ENCODE data around the gene EPN2.

EPN2 gene

DNA sequence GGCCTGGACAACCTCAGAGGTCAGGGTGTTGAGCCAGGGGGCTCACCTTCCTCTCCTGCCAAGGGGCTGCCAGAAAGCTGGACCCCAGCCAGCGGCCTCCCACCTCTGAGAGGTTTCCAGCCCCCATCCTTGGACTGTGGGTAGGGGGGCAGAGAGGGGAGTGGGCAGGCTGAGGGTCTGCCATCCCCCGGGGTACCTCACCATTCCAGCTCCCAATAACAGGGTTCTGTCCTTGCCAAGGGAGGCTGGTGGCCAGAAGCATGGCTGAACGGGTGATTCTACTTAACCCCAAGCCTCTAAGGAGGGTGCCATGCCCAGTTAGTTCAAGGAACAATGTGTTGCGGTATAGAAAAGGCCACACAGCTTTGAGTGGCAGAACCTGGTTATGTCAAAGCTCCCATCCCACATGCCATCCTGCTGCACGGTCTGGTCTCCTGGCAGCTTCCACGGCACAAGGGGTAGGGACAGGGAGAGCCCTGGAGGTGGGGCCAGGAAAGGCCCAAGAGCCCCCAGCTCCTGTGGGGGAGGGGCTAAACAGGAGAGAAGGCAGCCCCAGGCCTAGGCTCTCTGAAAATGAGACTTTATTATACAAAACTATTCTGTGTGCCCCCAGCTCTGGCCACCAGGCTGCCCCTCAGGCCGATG, 105.6 kb downstream of the EPN2 start:
- TF ChIP-seq, protein P1, sequence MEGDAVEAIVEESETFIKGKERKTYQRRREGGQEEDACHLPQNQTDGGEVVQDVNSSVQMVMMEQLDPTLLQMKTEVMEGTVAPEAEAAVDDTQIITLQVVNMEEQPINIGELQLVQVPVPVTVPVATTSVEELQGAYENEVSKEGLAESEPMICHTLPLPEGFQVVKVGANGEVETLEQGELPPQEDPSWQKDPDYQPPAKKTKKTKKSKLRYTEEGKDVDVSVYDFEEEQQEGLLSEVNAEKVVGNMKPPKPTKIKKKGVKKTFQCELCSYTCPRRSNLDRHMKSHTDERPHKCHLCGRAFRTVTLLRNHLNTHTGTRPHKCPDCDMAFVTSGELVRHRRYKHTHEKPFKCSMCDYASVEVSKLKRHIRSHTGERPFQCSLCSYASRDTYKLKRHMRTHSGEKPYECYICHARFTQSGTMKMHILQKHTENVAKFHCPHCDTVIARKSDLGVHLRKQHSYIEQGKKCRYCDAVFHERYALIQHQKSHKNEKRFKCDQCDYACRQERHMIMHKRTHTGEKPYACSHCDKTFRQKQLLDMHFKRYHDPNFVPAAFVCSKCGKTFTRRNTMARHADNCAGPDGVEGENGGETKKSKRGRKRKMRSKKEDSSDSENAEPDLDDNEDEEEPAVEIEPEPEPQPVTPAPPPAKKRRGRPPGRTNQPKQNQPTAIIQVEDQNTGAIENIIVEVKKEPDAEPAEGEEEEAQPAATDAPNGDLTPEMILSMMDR (conservative IDR thresholded peaks at IDR 0.05; ENCODE audit: low read length), result no peak
- no peak for DNase-seq (ENCODE audit: low read depth)
- no peak overlapping the region for H3K4me3 ChIP-seq (ENCODE audit: low read length)

DNA sequence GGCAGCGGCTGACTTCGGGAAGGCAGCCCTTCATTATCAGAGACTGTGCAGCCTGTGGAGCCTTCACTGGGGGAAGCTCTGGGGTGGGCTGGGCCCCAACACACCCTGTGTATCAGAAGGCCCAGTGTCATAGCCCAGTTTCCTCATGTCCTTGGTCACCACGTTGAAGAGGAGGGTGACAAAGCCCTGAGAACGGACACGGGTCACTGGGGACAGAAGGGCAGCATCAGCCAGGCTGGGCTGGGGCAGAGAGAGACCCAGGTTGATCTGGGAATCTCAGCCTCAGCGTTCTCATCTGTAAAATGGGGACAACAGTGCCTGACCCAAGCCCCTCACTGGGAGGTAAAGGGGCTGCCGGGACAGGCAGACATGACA, 106.1 kb downstream of the EPN2 start:
- H3K4me3 ChIP-seq (ENCODE audit: low read length), result no peak overlapping the region
- no peak for DNase-seq (ENCODE audit: low read depth)
- TF ChIP-seq, protein P1 (conservative IDR thresholded peaks at IDR 0.05; ENCODE audit: low read length), result no peak

DNA sequence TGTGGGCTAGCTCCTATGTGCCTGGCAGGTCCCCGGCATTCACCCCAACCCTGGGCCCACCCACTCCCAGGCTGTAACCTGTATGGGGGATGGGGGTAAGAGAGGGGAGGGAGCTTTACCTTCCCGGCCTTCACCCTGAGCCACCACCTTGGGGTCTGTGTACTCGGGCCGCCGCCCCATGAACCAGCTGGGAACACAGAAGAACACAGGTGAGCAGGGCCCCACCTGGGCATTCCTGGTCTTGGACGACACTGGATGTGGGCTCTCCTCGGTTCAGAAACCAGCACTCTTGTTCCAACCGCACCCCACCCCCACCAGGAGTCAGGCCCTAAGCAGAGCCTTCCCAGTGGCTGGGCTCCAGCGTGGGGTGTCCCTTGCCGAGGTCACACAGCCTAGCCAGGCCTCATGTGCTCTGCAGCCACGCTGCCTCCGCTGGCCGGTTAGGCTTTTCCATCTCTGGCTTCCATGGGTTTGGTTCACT, 106.5 kb downstream of the EPN2 start:
- no peak for DNase-seq (ENCODE audit: low read depth)
- H3K4me3 ChIP-seq (ENCODE audit: low read length), result no peak overlapping the region
- TF ChIP-seq, protein P1 (conservative IDR thresholded peaks at IDR 0.05; ENCODE audit: low read length), result no peak

DNA sequence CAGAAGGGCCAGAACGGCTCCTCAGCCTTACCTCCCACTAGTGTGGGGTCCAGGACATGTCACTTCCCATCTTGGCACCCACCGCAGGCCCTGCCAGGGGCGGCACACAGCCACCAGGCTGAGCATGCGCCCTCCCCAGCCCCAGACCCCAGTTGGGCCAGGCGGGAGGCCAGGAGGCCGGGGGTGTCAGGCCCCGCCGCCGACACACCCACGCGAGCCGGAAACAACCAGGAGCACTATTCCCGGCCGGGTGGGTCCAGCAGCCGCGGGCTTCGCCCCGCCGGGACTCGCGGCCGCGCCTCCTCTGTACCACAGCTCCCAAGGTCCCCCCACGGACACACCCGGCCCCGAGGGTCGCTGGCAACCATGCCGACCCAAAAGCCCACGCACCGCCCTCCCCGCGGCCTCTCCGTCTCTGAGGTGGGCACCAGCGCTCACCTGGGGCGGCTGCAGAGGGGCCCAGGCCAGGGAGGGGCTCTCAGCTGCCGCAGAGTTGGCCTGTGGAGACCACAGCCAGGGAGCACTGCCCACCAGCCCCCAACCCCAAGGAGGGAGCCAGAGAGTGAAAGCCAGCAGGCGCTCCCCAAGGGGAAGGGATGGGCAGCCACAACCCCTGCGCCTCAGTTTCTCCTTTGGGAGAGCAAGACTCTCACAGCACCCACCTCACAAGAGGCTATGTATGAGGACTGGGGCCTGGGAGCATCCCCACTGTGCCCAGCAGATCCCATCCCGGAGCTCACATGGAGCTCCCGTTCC, 107.3 kb downstream of the EPN2 start:
- no peak for DNase-seq (ENCODE audit: low read depth)
- TF ChIP-seq, protein P1 (conservative IDR thresholded peaks at IDR 0.05; ENCODE audit: low read length), result no peak
- H3K4me3 ChIP-seq (ENCODE audit: low read length), result no peak overlapping the region

DNA sequence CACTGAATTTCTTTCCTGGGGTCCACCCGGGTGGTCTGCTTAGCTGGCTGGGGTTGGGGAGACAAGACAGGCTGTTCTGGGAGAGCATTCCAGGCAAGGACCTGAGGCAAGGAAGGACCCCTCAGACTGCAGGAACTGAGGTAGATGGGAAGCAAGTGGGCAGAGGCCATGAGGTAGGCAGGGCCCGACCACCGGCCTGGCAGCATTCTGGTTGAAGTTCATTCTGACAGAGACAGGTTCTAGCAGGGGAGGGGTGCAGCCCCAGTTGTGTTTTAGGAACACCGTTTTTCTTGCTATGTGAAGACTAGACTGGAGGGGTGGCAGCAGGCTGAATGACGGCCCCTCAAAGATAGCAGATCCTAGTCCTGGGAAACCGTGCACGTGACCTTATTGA, 107.9 kb downstream of the EPN2 start:
- no peak overlapping the region for H3K4me3 ChIP-seq (ENCODE audit: low read length)
- TF ChIP-seq, protein P1 (conservative IDR thresholded peaks at IDR 0.05; ENCODE audit: low read length), result no peak
- no peak for DNase-seq (ENCODE audit: low read depth)

DNA sequence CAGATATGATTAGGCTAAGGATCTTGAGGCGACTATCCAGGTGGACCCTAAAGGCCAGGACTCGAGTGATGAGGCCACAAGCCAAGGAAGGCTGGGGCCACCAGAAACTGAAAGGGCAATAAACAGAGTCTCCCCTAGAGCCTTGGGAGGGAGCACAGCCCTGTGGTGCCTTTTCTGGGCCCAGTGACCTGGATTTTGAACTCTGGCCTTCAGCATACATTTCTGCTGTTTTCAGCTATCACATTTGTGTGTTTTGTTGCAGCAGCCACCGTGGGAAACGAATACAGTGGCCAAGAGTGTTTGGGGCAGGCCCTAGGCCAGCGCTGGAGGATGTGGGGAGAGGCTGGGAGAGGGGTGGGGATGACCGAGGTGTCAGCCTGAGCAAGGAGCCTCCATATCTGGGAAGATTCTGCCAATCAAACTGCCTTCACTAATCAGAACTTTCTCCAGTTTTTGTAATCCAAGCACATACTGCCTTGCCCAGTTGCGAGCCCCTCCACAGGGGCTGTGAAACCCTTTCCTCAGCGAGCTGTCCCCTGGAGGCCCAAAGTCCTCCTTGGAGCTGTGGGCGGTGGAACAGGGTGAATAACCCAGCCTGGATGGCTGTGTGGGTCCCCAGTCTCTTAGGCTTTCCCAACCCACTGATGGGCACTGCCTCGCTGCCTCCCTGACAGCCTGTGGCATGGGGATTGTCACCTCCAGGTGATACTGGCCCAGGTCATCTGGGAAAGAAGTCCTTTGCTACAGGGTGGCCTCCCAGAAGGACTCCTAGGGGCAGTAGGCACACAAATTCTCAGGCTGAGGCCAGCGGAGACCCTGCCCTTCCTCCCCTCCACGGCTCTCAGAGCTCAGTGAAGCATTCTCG, 108.6 kb downstream of the EPN2 start:
- DNase-seq (ENCODE audit: low read depth), result no peak
- H3K4me3 ChIP-seq (ENCODE audit: low read length), result no peak overlapping the region
- TF ChIP-seq, protein P1 (conservative IDR thresholded peaks at IDR 0.05; ENCODE audit: low read length), result no peak
